ENCODE measurements around the gene CCDC136.

The CCDC136 gene

DNA sequence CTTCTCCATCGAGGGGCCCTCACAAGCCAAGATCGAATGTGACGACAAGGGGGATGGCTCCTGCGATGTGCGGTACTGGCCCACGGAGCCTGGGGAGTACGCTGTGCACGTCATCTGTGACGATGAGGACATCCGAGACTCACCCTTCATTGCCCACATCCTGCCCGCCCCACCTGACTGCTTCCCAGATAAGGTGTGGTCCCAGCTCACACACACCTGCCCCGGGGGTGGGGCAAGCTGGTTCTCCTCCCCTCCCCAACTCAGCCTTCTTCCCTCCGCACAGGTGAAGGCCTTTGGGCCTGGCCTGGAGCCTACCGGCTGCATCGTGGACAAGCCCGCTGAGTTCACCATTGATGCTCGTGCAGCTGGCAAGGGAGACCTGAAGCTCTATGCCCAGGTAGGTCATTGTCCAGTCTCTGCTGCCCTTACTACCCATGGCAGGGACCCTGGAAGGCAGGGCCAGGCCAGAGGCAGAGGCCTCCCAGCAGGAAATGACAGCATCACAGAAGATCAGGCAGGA lies 49.5 kb downstream of the CCDC136 start:
- no peak for TF ChIP-seq ZNF274 (IDR thresholded peaks at IDR 0.05; ENCODE audit: low read depth, low read length)
- no peak for TF ChIP-seq YY1 (IDR thresholded peaks at IDR 0.05; ENCODE audit: insufficient read depth, insufficient read length)
- TF ChIP-seq SUZ12 (IDR thresholded peaks at IDR 0.05; ENCODE audit: extremely low read depth, insufficient read depth, insufficient read length), result no peak
- Histone ChIP-seq H3K36me3 (ENCODE audit: insufficient read depth, insufficient read length, low read length) (peaks cover 100% of the 10 kb centered on the region), H3K27me3 (ENCODE audit: insufficient read depth, insufficient read length) (no peaks in the 10 kb centered on the region), H3K9me3 (ENCODE audit: insufficient read depth, low read length) (no peaks in the 10 kb centered on the region), H3K4me3 (ENCODE audit: insufficient read length, low read depth) (no peak overlapping the region), H3K9ac (ENCODE audit: insufficient read length, low read depth) (no peak overlapping the region), H3K4me1 (ENCODE audit: insufficient read depth, insufficient read length) (no peaks in the 10 kb centered on the region)
- DNase-seq (ENCODE audit: low read depth, low spot score), result no peak

DNA sequence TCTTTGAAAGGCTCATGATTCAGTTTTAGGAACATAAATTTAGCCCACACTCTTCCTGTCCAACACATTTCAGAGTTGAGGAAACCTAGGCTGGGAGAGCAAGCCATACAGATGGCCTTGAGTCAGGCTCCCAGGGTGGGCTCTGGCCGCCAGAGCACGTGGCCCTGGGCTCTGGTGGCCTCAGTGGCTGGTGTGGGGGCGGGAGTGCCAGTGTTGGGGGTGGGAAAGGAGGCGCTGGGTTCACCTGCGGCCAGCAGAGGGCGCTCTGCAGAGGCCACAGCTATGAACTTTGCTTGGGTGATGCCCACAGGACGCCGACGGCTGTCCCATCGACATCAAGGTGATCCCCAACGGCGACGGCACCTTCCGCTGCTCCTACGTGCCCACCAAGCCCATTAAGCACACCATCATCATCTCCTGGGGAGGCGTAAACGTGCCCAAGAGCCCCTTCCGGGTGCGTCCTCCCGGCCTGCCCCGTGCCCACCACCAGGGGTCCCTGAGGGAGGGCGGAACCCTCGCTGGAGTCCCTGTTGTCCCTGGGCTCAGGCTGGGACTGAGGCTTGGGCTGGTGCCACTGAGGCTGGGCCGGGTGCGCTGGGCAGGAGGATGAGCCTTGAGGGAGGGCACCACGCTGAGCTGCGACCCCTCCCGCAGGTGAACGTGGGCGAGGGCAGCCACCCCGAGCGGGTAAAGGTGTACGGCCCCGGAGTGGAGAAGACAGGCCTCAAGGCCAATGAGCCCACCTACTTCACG lies 50.3 kb downstream of the CCDC136 start:
- no peak overlapping the region for H3K4me3 ChIP-seq (ENCODE audit: insufficient read length, low read depth)
- H3K4me1 ChIP-seq (ENCODE audit: insufficient read depth, insufficient read length), result no peaks in the 10 kb centered on the region
- H3K9me3 ChIP-seq (ENCODE audit: insufficient read depth, low read length), result no peaks in the 10 kb centered on the region
- no peak for DNase-seq (ENCODE audit: low read depth, low spot score)
- no peaks in the 10 kb centered on the region for H3K27me3 ChIP-seq (ENCODE audit: insufficient read depth, insufficient read length)
- H3K36me3 ChIP-seq (ENCODE audit: insufficient read depth, insufficient read length, low read length), result peaks cover 100% of the 10 kb centered on the region
- H3K9ac ChIP-seq (ENCODE audit: insufficient read length, low read depth), result no peak overlapping the region
- TF ChIP-seq ZNF274 (IDR thresholded peaks at IDR 0.05; ENCODE audit: low read depth, low read length) (no peak), SUZ12 (IDR thresholded peaks at IDR 0.05; ENCODE audit: extremely low read depth, insufficient read depth, insufficient read length) (no peak), YY1 (IDR thresholded peaks at IDR 0.05; ENCODE audit: insufficient read depth, insufficient read length) (no peak)

DNA sequence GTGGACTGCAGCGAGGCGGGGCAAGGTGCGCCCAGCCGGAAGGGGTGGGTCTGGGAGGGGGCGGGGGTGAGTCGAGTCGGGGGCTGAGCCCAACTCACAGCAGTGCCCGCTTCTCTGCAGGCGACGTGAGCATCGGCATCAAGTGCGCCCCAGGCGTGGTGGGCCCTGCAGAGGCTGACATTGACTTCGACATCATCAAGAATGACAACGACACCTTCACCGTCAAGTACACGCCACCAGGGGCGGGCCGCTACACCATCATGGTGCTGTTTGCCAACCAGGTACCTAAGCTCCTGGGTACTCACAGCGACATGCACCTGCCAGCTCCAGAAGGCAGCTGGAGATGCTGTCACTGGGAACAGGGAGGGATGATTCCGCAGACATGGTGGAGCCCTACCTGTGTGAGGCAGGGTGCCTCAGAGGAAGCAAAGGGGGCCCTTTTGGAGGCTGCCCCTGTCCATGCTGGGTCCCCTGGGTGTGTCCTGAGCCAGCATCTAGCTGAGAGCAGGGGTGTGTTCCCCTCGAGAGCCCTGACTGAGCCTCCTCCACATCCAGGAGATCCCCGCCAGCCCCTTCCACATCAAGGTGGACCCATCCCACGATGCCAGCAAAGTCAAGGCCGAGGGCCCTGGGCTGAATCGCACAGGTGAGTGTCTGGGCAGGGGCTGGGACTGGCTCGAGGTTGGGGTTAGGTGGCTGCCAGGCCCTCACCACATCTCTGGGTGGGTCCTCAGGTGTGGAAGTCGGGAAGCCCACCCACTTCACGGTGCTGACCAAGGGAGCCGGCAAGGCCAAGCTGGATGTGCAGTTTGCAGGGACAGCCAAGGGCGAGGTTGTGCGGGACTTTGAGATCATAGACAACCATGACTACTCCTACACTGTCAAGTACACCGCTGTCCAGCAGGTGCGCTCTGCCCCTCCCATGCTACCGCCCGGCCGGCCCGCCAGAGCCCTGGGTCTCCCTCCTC lies 51.2 kb downstream of the CCDC136 start:
- DNase-seq (ENCODE audit: low read depth, low spot score), result no peak
- H3K27me3 ChIP-seq (ENCODE audit: insufficient read depth, insufficient read length), result no peaks in the 10 kb centered on the region
- peaks cover 100% of the 10 kb centered on the region for H3K36me3 ChIP-seq (ENCODE audit: insufficient read depth, insufficient read length, low read length)
- no peak overlapping the region for H3K4me3 ChIP-seq (ENCODE audit: insufficient read length, low read depth)
- no peak overlapping the region for H3K9ac ChIP-seq (ENCODE audit: insufficient read length, low read depth)
- H3K9me3 ChIP-seq (ENCODE audit: insufficient read depth, low read length), result no peaks in the 10 kb centered on the region
- TF ChIP-seq YY1 (IDR thresholded peaks at IDR 0.05; ENCODE audit: insufficient read depth, insufficient read length) (no peak), SUZ12 (IDR thresholded peaks at IDR 0.05; ENCODE audit: extremely low read depth, insufficient read depth, insufficient read length) (no peak), ZNF274 (IDR thresholded peaks at IDR 0.05; ENCODE audit: low read depth, low read length) (no peak)
- H3K4me1 ChIP-seq (ENCODE audit: insufficient read depth, insufficient read length), result no peaks in the 10 kb centered on the region

DNA sequence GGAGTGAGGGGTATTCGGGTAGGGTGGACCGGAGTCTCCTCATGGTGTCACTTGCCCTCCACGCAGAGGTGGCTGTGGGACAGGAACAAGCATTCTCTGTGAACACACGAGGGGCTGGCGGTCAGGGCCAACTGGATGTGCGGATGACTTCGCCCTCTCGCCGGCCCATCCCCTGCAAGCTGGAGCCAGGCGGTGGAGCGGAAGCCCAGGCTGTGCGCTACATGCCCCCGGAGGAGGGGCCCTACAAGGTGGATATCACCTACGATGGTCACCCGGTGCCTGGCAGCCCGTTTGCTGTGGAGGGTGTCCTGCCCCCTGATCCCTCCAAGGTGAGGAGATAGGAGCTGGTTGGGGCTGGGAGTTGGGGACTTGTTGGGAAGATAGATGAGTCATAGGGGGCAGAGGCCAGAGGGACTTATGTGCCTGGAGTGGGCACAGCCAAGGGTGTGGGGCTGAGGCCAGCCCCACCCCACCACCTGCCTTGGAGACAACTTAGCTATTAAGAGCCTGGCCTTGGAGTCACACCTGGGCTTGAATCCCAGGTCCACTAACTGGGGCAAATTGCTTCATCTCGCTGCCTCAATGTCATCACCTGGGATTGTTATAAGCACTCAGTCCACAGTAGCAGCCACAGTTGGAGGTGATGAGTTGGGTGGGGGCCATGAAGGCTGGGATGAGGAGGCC lies 52.3 kb downstream of the CCDC136 start:
- Histone ChIP-seq H3K36me3 (ENCODE audit: insufficient read depth, insufficient read length, low read length) (peaks cover 99% of the 10 kb centered on the region), H3K9ac (ENCODE audit: insufficient read length, low read depth) (no peak overlapping the region), H3K4me3 (ENCODE audit: insufficient read length, low read depth) (no peak overlapping the region), H3K4me1 (ENCODE audit: insufficient read depth, insufficient read length) (no peaks in the 10 kb centered on the region), H3K27me3 (ENCODE audit: insufficient read depth, insufficient read length) (no peaks in the 10 kb centered on the region), H3K9me3 (ENCODE audit: insufficient read depth, low read length) (no peaks in the 10 kb centered on the region)
- DNase-seq (ENCODE audit: low read depth, low spot score), result no peak
- TF ChIP-seq YY1 (IDR thresholded peaks at IDR 0.05; ENCODE audit: insufficient read depth, insufficient read length) (no peak), ZNF274 (IDR thresholded peaks at IDR 0.05; ENCODE audit: low read depth, low read length) (no peak), SUZ12 (IDR thresholded peaks at IDR 0.05; ENCODE audit: extremely low read depth, insufficient read depth, insufficient read length) (no peak)

DNA sequence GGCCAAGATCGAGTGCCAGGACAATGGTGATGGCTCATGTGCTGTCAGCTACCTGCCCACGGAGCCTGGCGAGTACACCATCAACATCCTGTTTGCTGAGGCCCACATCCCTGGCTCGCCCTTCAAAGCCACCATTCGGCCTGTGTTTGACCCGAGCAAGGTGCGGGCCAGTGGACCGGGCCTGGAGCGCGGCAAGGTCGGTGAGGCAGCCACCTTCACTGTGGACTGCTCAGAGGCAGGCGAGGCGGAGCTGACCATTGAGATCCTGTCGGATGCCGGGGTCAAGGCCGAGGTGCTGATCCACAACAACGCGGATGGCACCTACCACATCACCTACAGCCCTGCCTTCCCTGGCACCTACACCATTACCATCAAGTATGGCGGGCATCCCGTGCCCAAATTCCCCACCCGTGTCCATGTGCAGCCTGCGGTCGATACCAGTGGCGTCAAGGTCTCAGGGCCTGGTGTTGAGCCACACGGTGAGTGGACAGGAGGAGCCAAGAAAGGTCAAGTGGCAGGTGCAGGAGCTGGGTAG lies 53.1 kb downstream of the CCDC136 start:
- Histone ChIP-seq H3K4me1 (ENCODE audit: insufficient read depth, insufficient read length) (no peaks in the 10 kb centered on the region), H3K27me3 (ENCODE audit: insufficient read depth, insufficient read length) (no peaks in the 10 kb centered on the region), H3K9me3 (ENCODE audit: insufficient read depth, low read length) (no peaks in the 10 kb centered on the region), H3K4me3 (ENCODE audit: insufficient read length, low read depth) (no peak overlapping the region), H3K9ac (ENCODE audit: insufficient read length, low read depth) (no peak overlapping the region), H3K36me3 (ENCODE audit: insufficient read depth, insufficient read length, low read length) (peaks cover 99% of the 10 kb centered on the region)
- TF ChIP-seq YY1 (IDR thresholded peaks at IDR 0.05; ENCODE audit: insufficient read depth, insufficient read length) (no peak), SUZ12 (IDR thresholded peaks at IDR 0.05; ENCODE audit: extremely low read depth, insufficient read depth, insufficient read length) (no peak), ZNF274 (IDR thresholded peaks at IDR 0.05; ENCODE audit: low read depth, low read length) (no peak)
- DNase-seq (ENCODE audit: low read depth, low spot score), result no peak

DNA sequence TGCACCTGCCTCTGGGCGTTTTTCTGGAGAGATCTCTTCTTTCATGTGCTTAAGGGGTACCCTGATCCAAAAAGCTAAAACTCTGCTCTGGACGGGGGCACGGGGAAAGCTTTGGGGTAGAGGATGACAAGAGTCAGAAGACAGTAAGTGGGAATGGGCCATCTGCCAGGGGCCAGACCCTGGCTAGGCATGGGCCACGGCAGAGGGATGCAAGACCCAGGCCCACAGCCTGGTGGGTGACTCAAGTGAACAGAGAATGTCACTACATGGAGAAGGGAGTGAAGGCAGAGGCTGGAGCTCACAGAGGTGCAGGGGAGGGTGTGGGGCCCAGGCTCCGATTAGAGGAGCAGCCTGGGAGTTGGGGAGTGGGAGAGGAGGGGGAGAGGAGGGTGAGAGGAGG lies 53.7 kb downstream of the CCDC136 start:
- TF ChIP-seq ZNF274 (IDR thresholded peaks at IDR 0.05; ENCODE audit: low read depth, low read length) (no peak), SUZ12 (IDR thresholded peaks at IDR 0.05; ENCODE audit: extremely low read depth, insufficient read depth, insufficient read length) (no peak), YY1 (IDR thresholded peaks at IDR 0.05; ENCODE audit: insufficient read depth, insufficient read length) (no peak)
- Histone ChIP-seq H3K27me3 (ENCODE audit: insufficient read depth, insufficient read length) (no peaks in the 10 kb centered on the region), H3K36me3 (ENCODE audit: insufficient read depth, insufficient read length, low read length) (peaks cover 99% of the 10 kb centered on the region), H3K9ac (ENCODE audit: insufficient read length, low read depth) (no peak overlapping the region), H3K4me3 (ENCODE audit: insufficient read length, low read depth) (no peak overlapping the region), H3K4me1 (ENCODE audit: insufficient read depth, insufficient read length) (no peaks in the 10 kb centered on the region), H3K9me3 (ENCODE audit: insufficient read depth, low read length) (no peaks in the 10 kb centered on the region)
- no peak for DNase-seq (ENCODE audit: low read depth, low spot score)
